HTERT RPE-1 (cell line): ENCODE results near the gene ANKRD2.

ENCODE experiments used
- in situ Hi-C: fragments of 300-500 bp; cut with MboI; formaldehyde crosslinking; loops from 4 replicates; pipeline ENCODE4 v1.14.3; 2020; ENCODE audit warnings: low sequenced_read_pairs

The ANKRD2 gene

GRCh38 chr10:97590748-97591495, 18.3 kb downstream of the ANKRD2 start:
- in situ Hi-C loops = no loop called here

GRCh38 chr10:97593421-97593820, 20.8 kb downstream of the ANKRD2 start:
- in situ Hi-C loops = no loop called here

GRCh38 chr10:97596101-97597082, 23.8 kb downstream of the ANKRD2 start:
- in situ Hi-C loops = no loop called here

GRCh38 chr10:97597778-97598177, 25.2 kb downstream of the ANKRD2 start:
- in situ Hi-C loops = no loop called here

- in situ Hi-C loops = no loop called here
Measured at GRCh38 chr10:97598407-97599271, 26.1 kb downstream of the ANKRD2 start.

GRCh38 chr10:97599272-97599619, 26.7 kb downstream of the ANKRD2 start:
- in situ Hi-C loops = no loop called here

- in situ Hi-C loops = no loop called here
Measured at GRCh38 chr10:97600616-97601015, 28.0 kb downstream of the ANKRD2 start.

- in situ Hi-C loops = no loop called here
Measured at GRCh38 chr10:97601268-97602215, 29.0 kb downstream of the ANKRD2 start.

GRCh38 chr10:97607095-97607636, 34.6 kb downstream of the ANKRD2 start:
- in situ Hi-C loops = no loop called here

GRCh38 chr10:97608991-97609561, 36.5 kb downstream of the ANKRD2 start:
- in situ Hi-C loops = no loop called here

GRCh38 chr10:97611473-97611872, 38.9 kb downstream of the ANKRD2 start:
- in situ Hi-C loops = no loop called here

GRCh38 chr10:97612386-97612785, 39.8 kb downstream of the ANKRD2 start:
- in situ Hi-C loops = no loop called here

GRCh38 chr10:97618285-97618684, 45.7 kb downstream of the ANKRD2 start:
- in situ Hi-C loops = no loop called here

- in situ Hi-C loops = no loop called here
Measured at GRCh38 chr10:97618733-97619132, 46.2 kb downstream of the ANKRD2 start.

- in situ Hi-C loops = no loop called here
Measured at GRCh38 chr10:97623277-97623676, 50.7 kb downstream of the ANKRD2 start.

- in situ Hi-C loops = no loop called here
Measured at GRCh38 chr10:97627731-97628130, 55.2 kb downstream of the ANKRD2 start.

- in situ Hi-C loops = no loop called here
Measured at GRCh38 chr10:97628228-97628627, 55.6 kb downstream of the ANKRD2 start.

- in situ Hi-C loops = no loop called here
Measured at GRCh38 chr10:97629289-97629688, 56.7 kb downstream of the ANKRD2 start.

- in situ Hi-C loops = no loop called here
Measured at GRCh38 chr10:97631098-97631497, 58.5 kb downstream of the ANKRD2 start.
